GM23338 (cell line): ENCODE measurements around the gene NAXE. TPM values are rescaled to one million over a fixed set of nuclear protein-coding genes. Genes with fewer than 3 reads are reported as not detected.

Experiments used
- ATAC-seq: fragments of 200-7000 bp; cut with Tn5 transposase; 3 replicates; pipeline ENCODE4 v1.9.1; 2020
- DNase-seq: peaks from one replicate; pipeline ENCODE4 v3.0.0-alpha.2; 2015; ENCODE audit warnings: low spot score
- H2AFZ ChIP-seq: fragments of 200-600 bp; sonication (generic); 2 replicates; pipeline ENCODE4 v1.8.0; 2016; ENCODE audit warnings: antibody characterized with exemption, mild to moderate bottlenecking, moderate library complexity
- H3F3A ChIP-seq: fragments of 200-600 bp; sonication (generic); replicated peaks from 2 replicates; pipeline ENCODE4 v1.8.0; 2017; ENCODE audit warnings: antibody characterized with exemption, mixed run types, low read depth
- H3K27ac ChIP-seq: fragments of 200-600 bp; sonication (generic); 2 replicates; pipeline ENCODE4 v1.6.1; 2016; ENCODE audit warnings: low read depth
- H3K27me3 ChIP-seq: fragments of 200-600 bp; sonication (generic); 2 replicates; pipeline ENCODE4 v1.8.0; 2016; ENCODE audit warnings: mild to moderate bottlenecking, mixed run types, moderate library complexity; ENCODE audit not compliant: insufficient read depth
- H3K36me3 ChIP-seq: fragments of 200-600 bp; sonication (generic); 2 replicates; pipeline ENCODE4 v1.8.0; 2016; ENCODE audit warnings: mild to moderate bottlenecking; ENCODE audit not compliant: insufficient read depth
- H3K4me1 ChIP-seq: fragments of 200-600 bp; sonication (generic); 2 replicates; pipeline ENCODE4 v1.8.0; 2016; ENCODE audit warnings: mild to moderate bottlenecking, moderate library complexity; ENCODE audit not compliant: insufficient read depth
- H3K4me2 ChIP-seq: fragments of 200-600 bp; sonication (generic); 2 replicates; pipeline ENCODE4 v1.7.1; 2017; ENCODE audit warnings: mixed run types
- H3K4me3 ChIP-seq: fragments of 200-600 bp; sonication (generic); 2 replicates; pipeline ENCODE4 v1.6.1; 2016; ENCODE audit warnings: mixed run types
- H3K79me2 ChIP-seq: fragments of 200-600 bp; sonication (generic); replicated peaks from 2 replicates; pipeline ENCODE4 v1.8.0; 2017; ENCODE audit warnings: mild to moderate bottlenecking; ENCODE audit not compliant: insufficient read depth
- H3K9me2 ChIP-seq: fragments of 200-600 bp; sonication (generic); 2 replicates; pipeline ENCODE4 v1.8.0; 2017; ENCODE audit not compliant: insufficient read depth
- H4K20me1 ChIP-seq: fragments of 200-600 bp; sonication (generic); replicated peaks from 2 replicates; pipeline ENCODE4 v1.8.0; 2017; ENCODE audit warnings: mild to moderate bottlenecking; ENCODE audit not compliant: insufficient read depth
- H3K27ac Mint-ChIP-seq: 2 replicates; pipeline ENCODE4 v1.8.0; 2020; ENCODE audit warnings: inconsistent platforms, mild to moderate bottlenecking, moderate library complexity, mixed read lengths
- H3K27me3 Mint-ChIP-seq: 3 replicates; pipeline ENCODE4 v1.8.0; 2022; ENCODE audit warnings: low read depth, mild to moderate bottlenecking, moderate library complexity, mixed read lengths, inconsistent platforms; ENCODE audit not compliant: insufficient read depth, poor library complexity
- H3K36me3 Mint-ChIP-seq: 3 replicates; pipeline ENCODE4 v1.8.0; 2021; ENCODE audit warnings: low read depth, mild to moderate bottlenecking, inconsistent platforms, moderate library complexity, mixed read lengths
- H3K4me1 Mint-ChIP-seq: 3 replicates; pipeline ENCODE4 v1.8.0; 2020; ENCODE audit warnings: mild to moderate bottlenecking, inconsistent platforms, mixed read lengths
- H3K4me3 Mint-ChIP-seq: 3 replicates; pipeline ENCODE4 v1.8.0; 2021; ENCODE audit warnings: moderate library complexity, mild to moderate bottlenecking, inconsistent platforms, mixed read lengths
- H3K9me3 Mint-ChIP-seq: 3 replicates; pipeline ENCODE4 v1.8.0; 2020; ENCODE audit warnings: moderate library complexity, mild to moderate bottlenecking, inconsistent platforms, mixed read lengths
- CREB1 ChIP-seq: fragments of 250-450 bp; sonication (Bioruptor Pico); IDR thresholded peaks from 2 replicates; pipeline ENCODE4 v1.5.0; 2020; ENCODE audit warnings: low read depth, mild to moderate bottlenecking, moderate library complexity
- CTCF ChIP-seq, 2 experiments: fragments of 200-600 bp in 1 of 2; sonication (generic) in 1 of 2; conservative IDR thresholded peaks; 2 replicates each; pipeline versions ENCODE4 v1.5.1 to v1.6.1; 2016 to 2017; ENCODE audit warnings: antibody characterized with exemption in 2 of 2, low read depth in 2 of 2, mild to moderate bottlenecking in 2 of 2, moderate library complexity in 1 of 2
- ETS1 ChIP-seq: IDR thresholded peaks from 2 replicates; pipeline ENCODE4 v1.6.1; 2016; ENCODE audit warnings: antibody characterized with exemption
- EZH2phosphoT487 ChIP-seq: fragments of 200-600 bp; sonication (generic); IDR thresholded peaks from one replicate; pipeline ENCODE4 v1.8.1; 2018; ENCODE audit warnings: antibody characterized with exemption; ENCODE audit not compliant: unreplicated experiment
- JUNB ChIP-seq: IDR thresholded peaks from one replicate; pipeline ENCODE4 v1.6.1; 2016; ENCODE audit warnings: antibody characterized with exemption; ENCODE audit not compliant: unreplicated experiment
- POLR2AphosphoS5 ChIP-seq: IDR thresholded peaks from 2 replicates; pipeline ENCODE4 v1.6.1; 2016; ENCODE audit warnings: antibody characterized with exemption, low read depth
- ZNF114 ChIP-seq: fragments of 250-450 bp; sonication (Bioruptor Pico); IDR thresholded peaks from 2 replicates; pipeline ENCODE4 v1.5.0; 2020; ENCODE audit warnings: mild to moderate bottlenecking, moderate library complexity
- ZNF462 ChIP-seq: fragments of 250-450 bp; sonication (Bioruptor Pico); IDR thresholded peaks from 2 replicates; pipeline ENCODE4 v1.5.0; 2020; ENCODE audit warnings: mild to moderate bottlenecking, moderate library complexity
- long read RNA-seq: library from polyadenylated mRNA; unstranded; transcript quantifications from one replicate; pipeline ENCODE4 v2.0.0, GENCODE V29; 2020; ENCODE audit not compliant: unreplicated experiment
- polyA plus RNA-seq: library from polyadenylated mRNA; unstranded; fragments of >200 nt; fragmentation: Nextera tagmentation; extraction: Ambion mirVana; gene quantifications from 2 replicates; pipeline ENCODE4 v1.2.1, GENCODE V29; 2016
- total RNA-seq: library from RNA; depleted of rRNA; stranded (reverse); fragments of >200 nt; shearing (Covaris generic); gene quantifications from 2 replicates; pipeline ENCODE4 v1.2.3, GENCODE V29; 2014; rRNA removed

NAXE gene
- 62.6 and 87.5 TPM in 2 replicates for total RNA-seq
- 82.1 and 83.1 TPM in 2 replicates for polyA plus RNA-seq
- long read RNA-seq, transcript NAXE-205 (2 exons, 529 nt): minor isoform, 7 of 75 reads
- long read RNA-seq, transcript NAXE-203 (6 exons, 1,125 nt): major isoform, 59 of 75 reads
- long read RNA-seq, partial matches to known transcripts: 2 of 75 reads
- long read RNA-seq, other reads (novel, unspliced or antisense): 6 of 75 reads

- TF ChIP-seq ZNF462 (CRISPR knock-in tag): no peak
- TF ChIP-seq POLR2AphosphoS5: peak; percentile 82
- no peak for TF ChIP-seq CREB1 (CRISPR knock-in tag)
- no peak for TF ChIP-seq EZH2phosphoT487
- no peak for TF ChIP-seq CTCF (conservative IDR thresholded peaks at IDR 0.05; ENCODE audit: low read depth in 2 of 2)
- no peak for TF ChIP-seq ETS1
- no peak for TF ChIP-seq JUNB
- no peak for TF ChIP-seq ZNF114 (CRISPR knock-in tag)
- H3F3A ChIP-seq: peaks cover 29% of the 10 kb centered on the region
- peaks cover 4% of the 10 kb centered on the region for H3K27me3 Mint-ChIP-seq
- peak within 1 kb of the TSS; percentile 95 for H3K4me3 ChIP-seq
- peaks cover 5% of the 10 kb centered on the region for H3K36me3 ChIP-seq
- H4K20me1 ChIP-seq: peaks cover 17% of the 10 kb centered on the region
- peaks cover 17% of the 10 kb centered on the region for H3K4me1 Mint-ChIP-seq
- H3K4me3 Mint-ChIP-seq: peak within 1 kb of the TSS; percentile 82
- DNase-seq: peak; percentile 94
- peaks cover 8% of the 10 kb centered on the region; the same call in 1 of the 2 replicates for H3K4me1 ChIP-seq
- peaks cover 41% of the 10 kb centered on the region for H3K36me3 Mint-ChIP-seq
- H3K79me2 ChIP-seq: no peaks in the 10 kb centered on the region
- ATAC-seq: peak; percentile 95
- peak within 1 kb of the TSS; percentile 80 for H3K4me2 ChIP-seq
- no peaks in the 10 kb centered on the region for H3K27me3 ChIP-seq
- H3K27ac ChIP-seq: peak within 1 kb of the TSS; percentile 80; the same call in 1 of the 2 replicates
- no peaks in the 10 kb centered on the region for H3K9me2 ChIP-seq
- no peaks in the 10 kb centered on the region for H3K9me3 Mint-ChIP-seq
- H2AFZ ChIP-seq: peak within 1 kb of the TSS; percentile 83
- peak within 1 kb of the TSS; percentile 95 for H3K27ac Mint-ChIP-seq
Measured at GRCh38 chr1:156591432-156592157, at the start of gene NAXE. TSS of gene NAXE (plus strand) at chr1:156591776. CDS start at chr1:156591805, 29 bp downstream.
